Loucy (cell line): ENCODE data around the gene PLXNB2.

Source experiments
- H2AFZ ChIP-seq: fragments of 200-600 bp; sonication (generic); 2 replicates; pipeline ENCODE4 v1.6.0; 2016; ENCODE audit warnings: antibody characterized with exemption, mild to moderate bottlenecking, low read length, moderate library complexity
- H3F3A ChIP-seq: fragments of 200-600 bp; 2 replicates; pipeline ENCODE4 v1.6.0; 2016; ENCODE audit warnings: antibody characterized with exemption, low read depth, mild to moderate bottlenecking
- H3K27me3 ChIP-seq: fragments of 200-600 bp; sonication (generic); 2 replicates; pipeline ENCODE4 v1.6.1; 2014; ENCODE audit warnings: low read length, mild to moderate bottlenecking; ENCODE audit not compliant: insufficient read depth, poor library complexity, severe bottlenecking
- H3K36me3 ChIP-seq: fragments of 200-600 bp; sonication (generic); 2 replicates; pipeline ENCODE4 v1.6.1; 2016; ENCODE audit warnings: low read length; ENCODE audit not compliant: insufficient read depth
- H3K4me1 ChIP-seq: fragments of 200-600 bp; sonication (generic); 2 replicates; pipeline ENCODE4 v1.5.1; 2014; ENCODE audit warnings: low read length, mild to moderate bottlenecking; ENCODE audit not compliant: insufficient read depth, poor library complexity, severe bottlenecking
- H3K4me2 ChIP-seq: fragments of 200-600 bp; sonication (generic); 2 replicates; pipeline ENCODE4 v1.6.0; 2014; ENCODE audit warnings: antibody characterized with exemption, low read length, low read depth, mild to moderate bottlenecking; ENCODE audit not compliant: poor library complexity, severe bottlenecking
- H3K4me3 ChIP-seq: fragments of 200-600 bp; sonication (generic); 2 replicates; pipeline ENCODE4 v1.5.1; 2014; ENCODE audit warnings: low read length, mild to moderate bottlenecking, mixed read lengths; ENCODE audit not compliant: poor library complexity, severe bottlenecking
- H3K79me2 ChIP-seq: fragments of 200-600 bp; sonication (generic); 2 replicates; pipeline ENCODE4 v1.6.1; 2014; ENCODE audit warnings: low read length; ENCODE audit not compliant: insufficient read depth
- H3K9ac ChIP-seq: fragments of 200-600 bp; sonication (generic); 2 replicates; pipeline ENCODE4 v1.6.0; 2014; ENCODE audit warnings: mild to moderate bottlenecking, low read depth, low read length, moderate library complexity; ENCODE audit not compliant: poor library complexity, severe bottlenecking
- H3K9me2 ChIP-seq: fragments of 200-600 bp; sonication (generic); replicated peaks from 2 replicates; pipeline ENCODE4 v1.6.1; 2016; ENCODE audit warnings: low read depth, low read length, mixed read lengths
- H3K9me3 ChIP-seq: fragments of 200-600 bp; sonication (generic); 2 replicates; pipeline ENCODE4 v1.6.1; 2014; ENCODE audit warnings: mild to moderate bottlenecking, antibody characterized with exemption, low read length, low read depth; ENCODE audit not compliant: insufficient read depth
- H4K20me1 ChIP-seq: fragments of 200-600 bp; sonication (generic); 2 replicates; pipeline ENCODE4 v1.6.0; 2014; ENCODE audit warnings: antibody characterized with exemption, low read length, mild to moderate bottlenecking; ENCODE audit not compliant: insufficient read depth, poor library complexity, severe bottlenecking
- EZH2phosphoT487 ChIP-seq: fragments of 200-600 bp; IDR thresholded peaks from 2 replicates; pipeline ENCODE4 v1.6.1; 2018; ENCODE audit warnings: antibody characterized with exemption, mild to moderate bottlenecking, moderate library complexity, borderline replicate concordance
- TF ChIP-seq, protein P1 (sequence below): fragments of 200-600 bp; sonication (generic); conservative IDR thresholded peaks from 2 replicates; pipeline ENCODE4 v1.5.1; 2014; ENCODE audit warnings: mild to moderate bottlenecking, antibody characterized with exemption, low read length

The PLXNB2 gene

DNA sequence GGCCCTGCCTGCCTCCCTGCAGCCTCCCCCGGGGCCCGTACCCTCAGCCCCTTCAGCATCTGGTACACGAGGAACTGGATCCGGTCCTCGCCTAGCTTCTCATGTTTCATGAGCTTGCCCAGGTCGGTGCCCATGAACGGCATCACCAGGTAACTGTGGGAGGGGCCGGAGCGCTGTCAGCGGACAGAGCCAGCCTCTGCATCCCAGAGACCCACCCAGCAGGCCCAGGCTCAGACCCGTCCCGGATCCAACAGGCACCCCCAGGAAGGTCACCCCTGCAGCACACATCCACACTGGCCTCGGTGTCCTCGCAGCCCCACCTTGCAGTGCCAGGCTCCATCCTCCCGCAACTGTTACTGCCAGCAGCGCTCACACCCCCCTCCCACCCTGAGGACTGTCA lies 50.4 kb downstream of the PLXNB2 start:
- no peaks in the 10 kb centered on the region for H3K79me2 ChIP-seq
- H2AFZ ChIP-seq, result no peak overlapping the region
- no peaks in the 10 kb centered on the region for H3K36me3 ChIP-seq
- H3K9me2 ChIP-seq, result no peaks in the 10 kb centered on the region
- no peaks in the 10 kb centered on the region for H3F3A ChIP-seq
- H3K4me3 ChIP-seq, result no peak overlapping the region
- TF ChIP-seq, protein P1, sequence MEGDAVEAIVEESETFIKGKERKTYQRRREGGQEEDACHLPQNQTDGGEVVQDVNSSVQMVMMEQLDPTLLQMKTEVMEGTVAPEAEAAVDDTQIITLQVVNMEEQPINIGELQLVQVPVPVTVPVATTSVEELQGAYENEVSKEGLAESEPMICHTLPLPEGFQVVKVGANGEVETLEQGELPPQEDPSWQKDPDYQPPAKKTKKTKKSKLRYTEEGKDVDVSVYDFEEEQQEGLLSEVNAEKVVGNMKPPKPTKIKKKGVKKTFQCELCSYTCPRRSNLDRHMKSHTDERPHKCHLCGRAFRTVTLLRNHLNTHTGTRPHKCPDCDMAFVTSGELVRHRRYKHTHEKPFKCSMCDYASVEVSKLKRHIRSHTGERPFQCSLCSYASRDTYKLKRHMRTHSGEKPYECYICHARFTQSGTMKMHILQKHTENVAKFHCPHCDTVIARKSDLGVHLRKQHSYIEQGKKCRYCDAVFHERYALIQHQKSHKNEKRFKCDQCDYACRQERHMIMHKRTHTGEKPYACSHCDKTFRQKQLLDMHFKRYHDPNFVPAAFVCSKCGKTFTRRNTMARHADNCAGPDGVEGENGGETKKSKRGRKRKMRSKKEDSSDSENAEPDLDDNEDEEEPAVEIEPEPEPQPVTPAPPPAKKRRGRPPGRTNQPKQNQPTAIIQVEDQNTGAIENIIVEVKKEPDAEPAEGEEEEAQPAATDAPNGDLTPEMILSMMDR, result no peak
- no peak for TF ChIP-seq EZH2phosphoT487
- no peaks in the 10 kb centered on the region for H3K4me1 ChIP-seq
- H3K9me3 ChIP-seq, result no peaks in the 10 kb centered on the region
- no peak overlapping the region for H3K4me2 ChIP-seq
- no peaks in the 10 kb centered on the region for H3K27me3 ChIP-seq
- H4K20me1 ChIP-seq, result no peaks in the 10 kb centered on the region
- H3K9ac ChIP-seq, result no peak overlapping the region

DNA sequence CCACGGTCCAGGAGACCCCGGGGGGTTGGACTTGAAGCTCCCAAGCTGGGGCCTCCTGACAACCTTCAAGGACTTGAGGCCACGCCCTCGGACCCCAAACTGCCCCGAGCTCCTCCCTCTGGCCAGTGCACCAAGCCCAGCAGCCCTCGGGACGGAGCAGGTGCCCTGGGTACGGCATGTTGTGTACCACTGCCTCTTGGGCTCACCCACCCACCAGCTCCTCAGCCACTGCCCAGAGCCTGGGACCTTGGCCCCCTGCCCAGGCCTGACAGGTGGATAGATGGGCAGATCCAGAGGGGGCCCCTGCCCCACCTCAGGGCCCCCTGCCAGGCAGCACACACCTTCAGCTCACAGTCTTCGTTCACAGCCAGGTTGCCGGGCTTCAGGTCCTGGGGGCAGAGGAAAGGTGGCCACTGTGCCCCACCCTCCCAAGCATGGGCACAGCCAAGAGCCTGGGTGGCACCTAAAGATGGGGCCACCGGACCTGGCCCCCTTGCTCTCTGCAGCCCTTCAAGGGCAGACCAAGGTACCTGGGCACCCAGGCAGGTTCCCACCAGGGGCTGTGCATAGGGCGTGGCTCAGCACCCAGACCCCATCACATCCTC lies 51.1 kb downstream of the PLXNB2 start:
- TF ChIP-seq, protein P1, result no peak
- TF ChIP-seq EZH2phosphoT487, result no peak
- H3K27me3 ChIP-seq, result no peaks in the 10 kb centered on the region
- no peaks in the 10 kb centered on the region for H3K36me3 ChIP-seq
- no peaks in the 10 kb centered on the region for H4K20me1 ChIP-seq
- no peak overlapping the region for H3K9ac ChIP-seq
- H3K4me1 ChIP-seq, result peaks cover 3% of the 10 kb centered on the region
- H3K4me2 ChIP-seq, result no peak overlapping the region
- H3K4me3 ChIP-seq, result no peak overlapping the region
- H3K9me2 ChIP-seq, result no peaks in the 10 kb centered on the region
- H3K79me2 ChIP-seq, result no peaks in the 10 kb centered on the region
- no peak overlapping the region for H2AFZ ChIP-seq
- H3K9me3 ChIP-seq, result no peaks in the 10 kb centered on the region
- no peaks in the 10 kb centered on the region for H3F3A ChIP-seq

DNA sequence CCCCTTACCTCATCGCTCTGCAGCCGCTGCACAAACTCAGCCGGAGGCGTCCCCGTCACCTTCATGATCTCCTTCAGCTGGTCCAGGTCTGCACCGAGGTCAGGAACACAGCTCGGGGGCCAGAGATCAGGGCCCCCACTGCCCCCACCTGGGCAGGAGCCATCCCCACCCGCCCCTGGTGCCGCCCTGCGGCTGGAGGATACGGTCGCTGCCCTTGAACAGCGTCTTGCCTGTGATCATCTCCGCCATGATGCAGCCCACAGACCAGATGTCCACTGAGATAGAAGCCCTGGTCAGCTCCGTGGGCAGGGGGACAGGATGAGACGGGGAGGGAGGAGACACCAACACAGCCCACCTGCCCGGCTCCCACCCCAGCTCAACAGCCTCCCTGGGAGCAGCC lies 51.8 kb downstream of the PLXNB2 start:
- H3K4me2 ChIP-seq, result no peak overlapping the region
- no peak overlapping the region for H3K9ac ChIP-seq
- H3K9me2 ChIP-seq, result no peaks in the 10 kb centered on the region
- no peaks in the 10 kb centered on the region for H3F3A ChIP-seq
- peaks cover 4% of the 10 kb centered on the region for H3K4me1 ChIP-seq
- no peak overlapping the region for H2AFZ ChIP-seq
- H3K36me3 ChIP-seq, result no peaks in the 10 kb centered on the region
- H3K9me3 ChIP-seq, result no peaks in the 10 kb centered on the region
- peaks cover 3% of the 10 kb centered on the region for H4K20me1 ChIP-seq
- H3K79me2 ChIP-seq, result no peaks in the 10 kb centered on the region
- H3K4me3 ChIP-seq, result no peak overlapping the region
- H3K27me3 ChIP-seq, result no peaks in the 10 kb centered on the region
- TF ChIP-seq, protein P1, result no peak
